ENCODE data around the gene VANGL1.

Gene VANGL1

GRCh38 chr1:115665319-115666096 is 23.7 kb downstream of the VANGL1 start:
- peaks cover 3% of the 10 kb centered on the region for H3K36me3 ChIP-seq (ENCODE audit: insufficient read depth, low read length)
- H3K4me1 ChIP-seq (ENCODE audit: insufficient read depth, low read length), result no peaks in the 10 kb centered on the region
- H3K9me3 ChIP-seq (ENCODE audit: low read length), result no peaks in the 10 kb centered on the region
- H3K4me3 ChIP-seq (ENCODE audit: low read length), result no peak overlapping the region
- no peak overlapping the region for H2AFZ ChIP-seq (ENCODE audit: low read depth, low read length)
- H3K27me3 ChIP-seq (ENCODE audit: insufficient read depth, low read length), result no peaks in the 10 kb centered on the region

- H3K4me1 ChIP-seq (ENCODE audit: insufficient read depth, low read length), result no peaks in the 10 kb centered on the region
- H3K4me3 ChIP-seq (ENCODE audit: low read length), result no peak overlapping the region
- no peaks in the 10 kb centered on the region for H3K27me3 ChIP-seq (ENCODE audit: insufficient read depth, low read length)
- no peak overlapping the region for H2AFZ ChIP-seq (ENCODE audit: low read depth, low read length)
- H3K9me3 ChIP-seq (ENCODE audit: low read length), result no peaks in the 10 kb centered on the region
- peaks cover 3% of the 10 kb centered on the region for H3K36me3 ChIP-seq (ENCODE audit: insufficient read depth, low read length)
These were observed 24.4 kb downstream of the VANGL1 start for GRCh38 chr1:115666206-115666605.

- H3K27me3 ChIP-seq (ENCODE audit: insufficient read depth, low read length), result no peaks in the 10 kb centered on the region
- peaks cover 3% of the 10 kb centered on the region for H3K36me3 ChIP-seq (ENCODE audit: insufficient read depth, low read length)
- no peaks in the 10 kb centered on the region for H3K9me3 ChIP-seq (ENCODE audit: low read length)
- H3K4me3 ChIP-seq (ENCODE audit: low read length), result no peak overlapping the region
- H3K4me1 ChIP-seq (ENCODE audit: insufficient read depth, low read length), result no peaks in the 10 kb centered on the region
- H2AFZ ChIP-seq (ENCODE audit: low read depth, low read length), result no peak overlapping the region
These were observed 24.9 kb downstream of the VANGL1 start for GRCh38 chr1:115666702-115667101.

GRCh38 chr1:115668579-115668978 is 26.8 kb downstream of the VANGL1 start:
- Histone ChIP-seq H2AFZ (ENCODE audit: low read depth, low read length) (no peak overlapping the region), H3K36me3 (ENCODE audit: insufficient read depth, low read length) (peaks cover 3% of the 10 kb centered on the region), H3K4me1 (ENCODE audit: insufficient read depth, low read length) (no peaks in the 10 kb centered on the region), H3K4me3 (ENCODE audit: low read length) (no peak overlapping the region), H3K9me3 (ENCODE audit: low read length) (no peaks in the 10 kb centered on the region), H3K27me3 (ENCODE audit: insufficient read depth, low read length) (no peaks in the 10 kb centered on the region)

DNA sequence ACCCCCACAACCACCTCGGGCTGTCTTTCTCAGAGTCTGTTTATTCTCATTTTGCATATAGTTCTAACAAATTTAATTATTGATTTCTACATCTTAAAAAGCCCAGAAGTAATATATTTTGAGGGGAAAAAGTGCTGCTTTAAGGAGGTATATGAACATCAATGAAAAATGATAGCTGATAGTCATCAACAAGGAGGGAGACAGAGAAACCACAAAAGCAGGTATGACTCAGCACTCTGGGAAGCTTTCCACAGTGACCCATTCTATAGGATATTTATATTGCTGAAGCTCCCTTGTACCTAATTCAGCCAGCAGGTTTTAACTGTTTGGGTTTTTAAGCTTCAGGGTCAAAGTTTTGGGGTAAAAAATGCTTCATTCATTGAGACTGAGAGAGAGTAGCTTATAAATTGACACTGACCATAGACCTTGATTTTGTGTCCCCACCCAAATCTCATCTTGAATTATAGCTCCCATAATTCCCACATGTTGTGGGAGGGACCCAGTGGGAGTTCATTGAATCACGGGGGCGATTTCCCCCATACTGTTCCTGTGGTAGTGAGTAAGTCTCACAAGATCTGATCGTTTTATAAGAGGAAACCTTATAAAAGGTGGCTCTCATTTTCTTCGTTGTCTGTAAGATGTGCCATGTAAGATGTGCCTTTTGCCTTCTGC is 27.4 kb downstream of the VANGL1 start:
- Histone ChIP-seq H3K27me3 (ENCODE audit: insufficient read depth, low read length) (no peaks in the 10 kb centered on the region), H3K4me3 (ENCODE audit: low read length) (no peak overlapping the region), H3K4me1 (ENCODE audit: insufficient read depth, low read length) (no peaks in the 10 kb centered on the region), H2AFZ (ENCODE audit: low read depth, low read length) (no peak overlapping the region), H3K9me3 (ENCODE audit: low read length) (no peaks in the 10 kb centered on the region), H3K36me3 (ENCODE audit: insufficient read depth, low read length) (no peaks in the 10 kb centered on the region)

- Histone ChIP-seq H3K27me3 (ENCODE audit: insufficient read depth, low read length) (no peaks in the 10 kb centered on the region), H3K4me3 (ENCODE audit: low read length) (no peak overlapping the region), H3K4me1 (ENCODE audit: insufficient read depth, low read length) (no peaks in the 10 kb centered on the region), H2AFZ (ENCODE audit: low read depth, low read length) (no peak overlapping the region), H3K9me3 (ENCODE audit: low read length) (no peaks in the 10 kb centered on the region), H3K36me3 (ENCODE audit: insufficient read depth, low read length) (no peaks in the 10 kb centered on the region)
These were observed 28.1 kb downstream of the VANGL1 start for GRCh38 chr1:115669886-115670285.

GRCh38 chr1:115670476-115671175 is 28.9 kb downstream of the VANGL1 start:
- Histone ChIP-seq H3K4me1 (ENCODE audit: insufficient read depth, low read length) (no peaks in the 10 kb centered on the region), H3K9me3 (ENCODE audit: low read length) (no peaks in the 10 kb centered on the region), H3K27me3 (ENCODE audit: insufficient read depth, low read length) (no peaks in the 10 kb centered on the region), H3K4me3 (ENCODE audit: low read length) (no peak overlapping the region), H3K36me3 (ENCODE audit: insufficient read depth, low read length) (no peaks in the 10 kb centered on the region), H2AFZ (ENCODE audit: low read depth, low read length) (no peak overlapping the region)

GRCh38 chr1:115671176-115671934 is 29.6 kb downstream of the VANGL1 start:
- Histone ChIP-seq H3K27me3 (ENCODE audit: insufficient read depth, low read length) (no peaks in the 10 kb centered on the region), H3K9me3 (ENCODE audit: low read length) (no peaks in the 10 kb centered on the region), H3K4me3 (ENCODE audit: low read length) (no peak overlapping the region), H3K4me1 (ENCODE audit: insufficient read depth, low read length) (no peaks in the 10 kb centered on the region), H2AFZ (ENCODE audit: low read depth, low read length) (no peak overlapping the region), H3K36me3 (ENCODE audit: insufficient read depth, low read length) (no peaks in the 10 kb centered on the region)

- H3K4me3 ChIP-seq (ENCODE audit: low read length), result no peak overlapping the region
- no peak overlapping the region for H2AFZ ChIP-seq (ENCODE audit: low read depth, low read length)
- H3K36me3 ChIP-seq (ENCODE audit: insufficient read depth, low read length), result no peaks in the 10 kb centered on the region
- H3K9me3 ChIP-seq (ENCODE audit: low read length), result no peaks in the 10 kb centered on the region
- no peaks in the 10 kb centered on the region for H3K27me3 ChIP-seq (ENCODE audit: insufficient read depth, low read length)
- peaks cover 9% of the 10 kb centered on the region for H3K4me1 ChIP-seq (ENCODE audit: insufficient read depth, low read length)
These were observed 30.6 kb downstream of the VANGL1 start for GRCh38 chr1:115672224-115673009.

- Histone ChIP-seq H3K4me1 (ENCODE audit: insufficient read depth, low read length) (peaks cover 16% of the 10 kb centered on the region), H3K36me3 (ENCODE audit: insufficient read depth, low read length) (no peaks in the 10 kb centered on the region), H3K4me3 (ENCODE audit: low read length) (no peak overlapping the region), H2AFZ (ENCODE audit: low read depth, low read length) (no peak overlapping the region), H3K27me3 (ENCODE audit: insufficient read depth, low read length) (no peaks in the 10 kb centered on the region), H3K9me3 (ENCODE audit: low read length) (no peaks in the 10 kb centered on the region)
These were observed 34.9 kb downstream of the VANGL1 start for GRCh38 chr1:115676498-115677181.

DNA sequence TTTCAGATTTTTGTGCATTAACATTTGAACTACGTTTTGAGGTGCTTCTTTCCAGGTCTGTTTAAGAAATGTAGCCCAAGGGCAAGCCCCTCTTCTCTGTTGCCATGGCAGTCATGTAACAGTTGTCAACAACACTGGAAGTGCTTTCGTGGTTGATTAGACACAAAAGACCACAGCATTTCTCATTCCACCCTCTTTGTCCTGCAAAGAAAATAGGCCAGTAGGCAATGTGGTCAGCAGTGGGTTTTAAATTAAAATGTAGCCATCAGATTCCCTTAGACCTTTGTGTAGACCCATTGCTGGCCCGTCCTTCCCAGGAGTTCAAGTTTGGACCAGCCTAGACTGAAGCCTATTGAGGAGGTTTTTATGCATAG is 35.4 kb downstream of the VANGL1 start:
- H3K27me3 ChIP-seq (ENCODE audit: insufficient read depth, low read length), result no peaks in the 10 kb centered on the region
- H3K9me3 ChIP-seq (ENCODE audit: low read length), result no peaks in the 10 kb centered on the region
- no peaks in the 10 kb centered on the region for H3K36me3 ChIP-seq (ENCODE audit: insufficient read depth, low read length)
- H2AFZ ChIP-seq (ENCODE audit: low read depth, low read length), result no peak overlapping the region
- no peak overlapping the region for H3K4me3 ChIP-seq (ENCODE audit: low read length)
- peaks cover 16% of the 10 kb centered on the region for H3K4me1 ChIP-seq (ENCODE audit: insufficient read depth, low read length)

GRCh38 chr1:115677565-115677964 is 35.8 kb downstream of the VANGL1 start:
- Histone ChIP-seq H3K27me3 (ENCODE audit: insufficient read depth, low read length) (no peaks in the 10 kb centered on the region), H3K36me3 (ENCODE audit: insufficient read depth, low read length) (no peaks in the 10 kb centered on the region), H3K4me1 (ENCODE audit: insufficient read depth, low read length) (peaks cover 16% of the 10 kb centered on the region), H3K4me3 (ENCODE audit: low read length) (no peak overlapping the region), H2AFZ (ENCODE audit: low read depth, low read length) (no peak overlapping the region), H3K9me3 (ENCODE audit: low read length) (no peaks in the 10 kb centered on the region)
